ENCODE results near the gene MICB.
"Not testable (repeated sequence)": the region's sequence is repeated elsewhere in the genome, so short reads cannot be mapped to it uniquely, and the experiment has no call there.

DNA sequence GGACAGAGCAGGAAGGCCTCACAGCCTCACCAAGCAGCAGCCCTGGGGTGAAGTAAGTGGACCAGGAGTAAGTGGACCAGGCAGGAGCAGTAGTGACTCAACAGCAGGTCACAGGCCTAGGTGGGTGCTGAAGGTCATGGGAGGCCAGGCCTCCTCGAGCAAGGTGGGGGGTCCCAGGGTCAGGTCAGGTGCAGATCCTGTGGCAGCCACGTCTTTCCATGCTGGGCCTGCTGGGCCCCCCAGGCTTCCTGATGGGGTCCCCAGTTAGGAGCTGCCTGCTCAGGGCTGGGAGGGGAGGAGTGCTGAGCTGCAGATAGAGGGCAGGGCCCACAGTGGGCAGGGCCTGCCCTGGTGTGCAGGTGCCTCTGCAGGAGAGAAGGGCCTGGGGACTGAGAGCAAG is 11.1 kb downstream of the MICB start:
- TF ChIP-seq, protein P1, sequence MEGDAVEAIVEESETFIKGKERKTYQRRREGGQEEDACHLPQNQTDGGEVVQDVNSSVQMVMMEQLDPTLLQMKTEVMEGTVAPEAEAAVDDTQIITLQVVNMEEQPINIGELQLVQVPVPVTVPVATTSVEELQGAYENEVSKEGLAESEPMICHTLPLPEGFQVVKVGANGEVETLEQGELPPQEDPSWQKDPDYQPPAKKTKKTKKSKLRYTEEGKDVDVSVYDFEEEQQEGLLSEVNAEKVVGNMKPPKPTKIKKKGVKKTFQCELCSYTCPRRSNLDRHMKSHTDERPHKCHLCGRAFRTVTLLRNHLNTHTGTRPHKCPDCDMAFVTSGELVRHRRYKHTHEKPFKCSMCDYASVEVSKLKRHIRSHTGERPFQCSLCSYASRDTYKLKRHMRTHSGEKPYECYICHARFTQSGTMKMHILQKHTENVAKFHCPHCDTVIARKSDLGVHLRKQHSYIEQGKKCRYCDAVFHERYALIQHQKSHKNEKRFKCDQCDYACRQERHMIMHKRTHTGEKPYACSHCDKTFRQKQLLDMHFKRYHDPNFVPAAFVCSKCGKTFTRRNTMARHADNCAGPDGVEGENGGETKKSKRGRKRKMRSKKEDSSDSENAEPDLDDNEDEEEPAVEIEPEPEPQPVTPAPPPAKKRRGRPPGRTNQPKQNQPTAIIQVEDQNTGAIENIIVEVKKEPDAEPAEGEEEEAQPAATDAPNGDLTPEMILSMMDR (conservative IDR thresholded peaks at IDR 0.05; ENCODE audit: low read length), result not testable (repeated sequence)
- TF ChIP-seq EZH2phosphoT487 (IDR thresholded peaks at IDR 0.05; ENCODE audit: borderline replicate concordance), result not testable (repeated sequence)
